Gastroesophageal sphincter (tissue), 4 donors: ENCODE data around the gene AGBL3. TPM values are rescaled to one million over a fixed set of nuclear protein-coding genes. Genes with fewer than 3 reads are reported as not detected.

Experiments
- ATAC-seq: fragments of 150-250 bp; one replicate; pipeline ENCODE4 v1.9.1; 2016; ENCODE audit warnings: mild to moderate bottlenecking, moderate library complexity
- H3K27ac ChIP-seq, 4 donors: fragments of 200-600 bp; sonication (generic) in 3 of 4; 1 replicate in 3 of 4; 2 replicates in 1 of 4; pipeline ENCODE4 v1.5.1; 2016 to 2019
- H3K27me3 ChIP-seq: fragments of 200-600 bp; sonication (generic); one replicate; pipeline ENCODE4 v1.5.1; 2019
- H3K36me3 ChIP-seq, 2 donors: fragments of 200-600 bp; sonication (generic); one replicate each; pipeline ENCODE4 v1.5.1; 2019; ENCODE audit warnings: control low read depth in 1 of 2
- H3K4me1 ChIP-seq, 3 donors: fragments of 200-600 bp; sonication (generic); 1 replicate in 2 of 3; 2 replicates in 1 of 3; pipeline ENCODE4 v1.5.1; 2016 to 2019; ENCODE audit warnings: control low read depth in 2 of 3
- H3K4me3 ChIP-seq, 2 donors: fragments of 200-600 bp; sonication (generic); one replicate each; pipeline ENCODE4 v1.5.1; 2019; ENCODE audit warnings: mild to moderate bottlenecking in 1 of 2, moderate library complexity in 1 of 2
- H3K9me3 ChIP-seq, 3 donors: fragments of 200-600 bp; sonication (generic); one replicate each; pipeline ENCODE4 v1.5.1; 2017 to 2019; ENCODE audit warnings: control low read depth in 2 of 3
- CTCF ChIP-seq, 4 experiments: fragments of 200-600 bp in 2 of 4; fragments of 450-650 bp in 2 of 4; sonication (generic) in 1 of 4; IDR thresholded peaks; one replicate each; pipeline ENCODE4 v1.5.1; 2017 to 2019; ENCODE audit warnings: antibody characterized with exemption in 4 of 4, mild to moderate bottlenecking in 2 of 4, moderate library complexity in 2 of 4
- EP300 ChIP-seq: sonication (generic); formaldehyde crosslinking; IDR thresholded peaks from one replicate; pipeline ENCODE4 v1.6.1; 2017; ENCODE audit warnings: antibody characterized with exemption, mild to moderate bottlenecking
- POLR2A ChIP-seq, 2 donors: fragments of 450-650 bp; IDR thresholded peaks; one replicate each; pipeline ENCODE4 v1.6.1; 2017; ENCODE audit warnings: antibody characterized with exemption in 2 of 2, mild to moderate bottlenecking in 2 of 2, moderate library complexity in 1 of 2
- POLR2AphosphoS5 ChIP-seq: sonication (generic); formaldehyde crosslinking; IDR thresholded peaks from one replicate; pipeline ENCODE4 v1.6.1; 2017; ENCODE audit warnings: antibody characterized with exemption
- WGBS, 2 donors: methylation state at CpG; one replicate each; pipeline ENCODE4 v1.1.5; 2018; ENCODE audit warnings: low coverage in 1 of 2; 5-methylcytosine and 5-hydroxymethylcytosine counted together
- total RNA-seq, 4 donors: library from RNA; depleted of rRNA; stranded (reverse); fragments of >200 nt; gene quantifications; one replicate each; pipeline ENCODE4 v1.1.0, GENCODE V29; 2016

Gene AGBL3
- total RNA-seq, 4 donors from 2014 or later = 0.30 to 5.6 (median 3.1) TPM

DNA sequence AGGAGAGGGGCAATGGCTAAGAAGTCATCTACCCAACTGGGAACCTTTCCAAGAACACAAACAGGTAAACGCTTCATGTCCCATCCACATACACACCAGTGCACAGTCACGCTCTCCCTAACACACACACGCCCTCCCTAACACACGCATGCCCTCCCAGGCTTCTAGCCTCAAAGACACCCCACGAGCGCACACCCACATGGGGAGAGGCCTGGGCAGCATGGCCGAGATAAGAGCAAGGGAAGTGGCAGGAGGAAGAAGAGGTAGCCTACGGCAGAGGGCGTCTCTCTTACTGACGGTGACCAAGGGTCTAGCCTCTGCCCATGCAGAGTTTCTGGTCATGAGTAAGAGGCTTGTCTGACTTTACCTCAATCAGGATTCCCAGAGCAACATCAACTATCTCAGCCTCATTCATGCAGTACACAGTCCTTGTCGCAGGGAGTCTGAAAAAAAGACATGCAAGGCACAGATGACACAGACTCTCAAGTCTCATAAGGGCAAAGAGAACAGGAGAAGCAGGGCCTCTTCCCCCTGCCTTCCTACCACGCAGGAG lies 181.1 kb downstream of the AGBL3 start:
- Histone ChIP-seq H3K4me1 (peaks cover 3 to 80% (median 31%) of the 10 kb centered on the region in 3 donors), H3K36me3 (peaks cover 0 to 54% of the 10 kb centered on the region in 2 donors), H3K27ac (peak overlapping the region in 3 of 4 donors; percentile 93 to 98 (median 94)), H3K9me3 (no peaks in the 10 kb centered on the region), H3K27me3 (no peaks in the 10 kb centered on the region), H3K4me3 (no peak overlapping the region)
- WGBS, 2 donors = 64 to 82% methylated on average over 3 to 6 of the region's 12 CpGs
- TF ChIP-seq POLR2A (IDR thresholded peaks at IDR 0.05) (no peak), POLR2AphosphoS5 (no peak), EP300 (no peak), CTCF (IDR thresholded peaks at IDR 0.05) (no peak)
- no peak for ATAC-seq

DNA sequence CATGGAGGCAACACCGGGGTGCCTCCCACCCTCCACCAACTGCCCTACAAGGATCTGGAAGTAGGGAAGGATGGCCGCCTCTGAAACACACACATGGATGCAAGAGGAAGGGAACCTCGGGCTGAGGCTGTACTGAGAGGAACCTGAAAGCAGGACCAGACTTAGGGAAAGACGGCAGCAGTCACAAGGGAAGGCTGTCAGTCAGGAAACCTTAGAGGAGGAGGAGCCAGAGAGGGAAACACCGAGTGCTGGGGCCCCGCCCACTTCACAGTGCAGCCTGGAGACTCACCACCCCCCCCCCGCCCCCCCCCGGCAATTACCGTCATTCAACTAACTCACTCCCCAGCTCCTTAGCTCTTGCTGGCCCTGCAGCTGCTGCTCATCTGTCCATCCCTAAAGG lies 181.7 kb downstream of the AGBL3 start:
- ATAC-seq = no peak
- H3K9me3 ChIP-seq = no peaks in the 10 kb centered on the region
- peaks cover 0 to 54% of the 10 kb centered on the region in 2 donors for H3K36me3 ChIP-seq
- H3K27me3 ChIP-seq = no peaks in the 10 kb centered on the region
- 18% methylated on average over 5 of the region's 9 CpGs; no CpG with 5 or more reads in 1 of the 2 donors for WGBS, 2 donors
- no peak overlapping the region for H3K4me3 ChIP-seq
- no peak for TF ChIP-seq POLR2AphosphoS5
- no peak for TF ChIP-seq CTCF (IDR thresholded peaks at IDR 0.05)
- no peak for TF ChIP-seq EP300
- no peak for TF ChIP-seq POLR2A (IDR thresholded peaks at IDR 0.05)
- peak overlapping the region in 3 of 4 donors; percentile 93 to 98 (median 94) for H3K27ac ChIP-seq
- H3K4me1 ChIP-seq = peaks cover 3 to 80% (median 31%) of the 10 kb centered on the region in 3 donors

GRCh38 chr7:135168489-135169140 lies 182.3 kb downstream of the AGBL3 start:
- 82% methylated on average over 7 of the region's 13 CpGs; no CpG with 5 or more reads in 1 of the 2 donors for WGBS, 2 donors
- H3K9me3 ChIP-seq = no peaks in the 10 kb centered on the region
- no peaks in the 10 kb centered on the region for H3K27me3 ChIP-seq
- H3K4me3 ChIP-seq = no peak overlapping the region
- TF ChIP-seq CTCF (IDR thresholded peaks at IDR 0.05) (no peak), EP300 (no peak), POLR2AphosphoS5 (no peak), POLR2A (IDR thresholded peaks at IDR 0.05) (no peak)
- H3K4me1 ChIP-seq = peaks cover 3 to 80% (median 31%) of the 10 kb centered on the region in 3 donors
- peak overlapping the region in 3 of 4 donors; percentile 93 to 98 (median 94) for H3K27ac ChIP-seq
- peaks cover 0 to 52% of the 10 kb centered on the region in 2 donors for H3K36me3 ChIP-seq
- no peak for ATAC-seq

- peak overlapping the region; percentile 68 to 98 (median 94) for H3K27ac ChIP-seq
- 52 to 65% methylated on average over 8 of the region's 11 CpGs for WGBS, 2 donors
- H3K27me3 ChIP-seq = no peaks in the 10 kb centered on the region
- H3K4me3 ChIP-seq = peak overlapping the region; percentile 67 to 78
- H3K9me3 ChIP-seq = no peaks in the 10 kb centered on the region
- H3K36me3 ChIP-seq = peaks cover 0 to 45% of the 10 kb centered on the region in 2 donors
- no peak for ATAC-seq
- peaks cover 3 to 73% (median 31%) of the 10 kb centered on the region in 3 donors for H3K4me1 ChIP-seq
- TF ChIP-seq CTCF (IDR thresholded peaks at IDR 0.05) (peak in 2 of 4 experiments; percentile 14 to 20), POLR2AphosphoS5 (no peak)
Observed at GRCh38 chr7:135169141-135169963, 183.0 kb downstream of the AGBL3 start.
